CD4-positive, alpha-beta memory T cell (primary cell): ENCODE measurements around the gene CDHR5. TPM values are rescaled to one million over a fixed set of nuclear protein-coding genes. Genes with fewer than 3 reads are reported as not detected.

Experiments
- CTCF ChIA-PET: fragments of 350-600 bp; sonication (Branson Sonifier 250); formaldehyde crosslinking; loops from one replicate; lab custom pipeline; 2021; ENCODE audit warnings: inconsistent platforms; ENCODE audit not compliant: partially characterized antibody; lab: Charles Lee
- POLR2A ChIA-PET: fragments of 350-600 bp; sonication (Branson Sonifier 250); formaldehyde crosslinking; loops from one replicate; lab custom pipeline; 2021; ENCODE audit not compliant: partially characterized antibody; lab: Charles Lee
- DNase-seq, 5 donors: peaks; one replicate each; pipeline versions ENCODE4 v3.0.0 to v3.0.0-alpha.2; 2020 to 2022; ENCODE audit warnings: mixed read lengths in 1 of 5
- H3K27ac ChIP-seq: one replicate; pipeline ENCODE4 v1.7.0; 2013; ENCODE audit warnings: low read depth, low read length
- H3K27me3 ChIP-seq: 2 replicates; pipeline ENCODE4 v1.7.0; 2013; ENCODE audit warnings: mild to moderate bottlenecking, low read length, moderate library complexity; ENCODE audit not compliant: insufficient read depth
- H3K36me3 ChIP-seq: 2 replicates; pipeline ENCODE4 v1.7.0; 2013; ENCODE audit warnings: mild to moderate bottlenecking, low read length, moderate library complexity; ENCODE audit not compliant: insufficient read depth
- H3K4me1 ChIP-seq: 2 replicates; pipeline ENCODE4 v1.7.0; 2013; ENCODE audit warnings: mild to moderate bottlenecking, low read length, moderate library complexity; ENCODE audit not compliant: insufficient read depth
- H3K4me3 ChIP-seq, 2 donors: one replicate each; pipeline ENCODE4 v1.7.0; 2013; ENCODE audit warnings: low read length in 2 of 2, mild to moderate bottlenecking in 1 of 2
- H3K9me3 ChIP-seq, 2 donors: one replicate each; pipeline ENCODE4 v1.7.0; 2013; ENCODE audit warnings: low read length in 2 of 2, control low read depth in 1 of 2; ENCODE audit not compliant: control insufficient read depth in 1 of 2
- H3K27ac Mint-ChIP-seq, 7 donors: one replicate each; pipeline ENCODE4 v1.8.0; 2020 to 2021; ENCODE audit warnings: mixed read lengths in 7 of 7, mild to moderate bottlenecking in 6 of 7, inconsistent platforms in 3 of 7, moderate library complexity in 3 of 7
- H3K27me3 Mint-ChIP-seq, 2 donors: one replicate each; pipeline ENCODE4 v1.8.0; 2020 to 2021; ENCODE audit warnings: mixed read lengths in 2 of 2
- H3K36me3 Mint-ChIP-seq, 2 donors: one replicate each; pipeline ENCODE4 v1.8.0; 2020 to 2021; ENCODE audit warnings: mixed read lengths in 2 of 2, inconsistent platforms in 1 of 2, mild to moderate bottlenecking in 1 of 2
- H3K4me1 Mint-ChIP-seq, 4 donors: one replicate each; pipeline ENCODE4 v1.8.0; 2020 to 2021; ENCODE audit warnings: mixed read lengths in 4 of 4, mild to moderate bottlenecking in 1 of 4
- H3K4me3 Mint-ChIP-seq, 8 donors: one replicate each; pipeline ENCODE4 v1.8.0; 2020 to 2021; ENCODE audit warnings: mixed read lengths in 8 of 8, mild to moderate bottlenecking in 7 of 8, moderate library complexity in 6 of 8, inconsistent platforms in 3 of 8
- H3K9me3 Mint-ChIP-seq, 8 donors: one replicate each; pipeline ENCODE4 v1.8.0; 2020 to 2021; ENCODE audit warnings: mixed read lengths in 8 of 8, mild to moderate bottlenecking in 5 of 8, inconsistent platforms in 3 of 8, moderate library complexity in 1 of 8
- intact Hi-C: fragments of 100-400 bp; cut with micrococcal nuclease; formaldehyde crosslinking; loops from one replicate; pipeline ENCODE4 v1.15.1; 2023
- polyA plus RNA-seq, 2 donors: library from polyadenylated mRNA; unstranded; fragments of 300-500 nt; fragmentation: Illumina TruSeq; gene quantifications; one replicate each; pipeline ENCODE4 v1.2.3, GENCODE V29; 2021
- total RNA-seq, 2 experiments: library from RNA; stranded (reverse); gene quantifications; one replicate each; pipeline ENCODE4 v1.2.3, GENCODE V29; 2021

CDHR5 gene
- total and polyA plus RNA-seq, 4 experiments from 2014 or later, result not detected

DNA sequence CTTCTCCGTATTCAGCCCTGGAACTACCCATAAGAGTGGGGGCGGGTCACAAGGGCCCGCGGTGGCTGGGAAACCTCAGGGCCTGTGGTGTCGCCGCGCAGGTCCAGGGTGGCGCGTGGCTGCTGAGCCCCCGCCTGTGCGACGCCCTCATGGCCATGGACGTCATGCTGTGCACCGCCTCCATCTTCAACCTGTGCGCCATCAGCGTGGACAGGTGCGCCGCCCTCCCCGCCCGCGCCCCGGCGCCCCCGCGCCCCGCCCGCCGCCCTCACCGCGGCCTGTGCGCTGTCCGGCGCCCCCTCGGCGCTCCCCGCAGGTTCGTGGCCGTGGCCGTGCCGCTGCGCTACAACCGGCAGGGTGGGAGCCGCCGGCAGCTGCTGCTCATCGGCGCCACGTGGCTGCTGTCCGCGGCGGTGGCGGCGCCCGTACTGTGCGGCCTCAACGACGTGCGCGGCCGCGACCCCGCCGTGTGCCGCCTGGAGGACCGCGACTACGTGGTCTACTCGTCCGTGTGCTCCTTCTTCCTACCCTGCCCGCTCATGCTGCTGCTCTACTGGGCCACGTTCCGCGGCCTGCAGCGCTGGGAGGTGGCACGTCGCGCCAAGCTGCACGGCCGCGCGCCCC, 14.7 kb upstream of the CDHR5 start:
- intact Hi-C loops, result no loop called here
- ChIA-PET POLR2A (interaction anchor here (0.5 to 1.1 kb wide), 2 partner anchors 9 to 23 kb away, joined by 3 to 4 read pairs; no protein-coding TSS in a partner anchor), CTCF (no interaction called here)

GRCh38 chr11:638631-639331, 14.0 kb upstream of the CDHR5 start:
- intact Hi-C loops, result no loop called here

More for the DNA sequence above, 14.7 kb upstream of the CDHR5 start:
- Histone ChIP-seq H3K27me3 (peaks cover 16% of the 10 kb centered on the region), H3K9me3 (no peaks in the 10 kb centered on the region), H3K36me3 (no peaks in the 10 kb centered on the region), H3K4me3 (no peak overlapping the region), H3K27ac (no peak overlapping the region), H3K4me1 (no peaks in the 10 kb centered on the region)
- Mint-ChIP-seq H3K9me3 (peaks cover 0 to 1% (median 0%) of the 10 kb centered on the region in 8 donors), H3K4me3 (no peak overlapping the region), H3K4me1 (peaks cover 0 to 22% (median 1%) of the 10 kb centered on the region in 4 donors), H3K36me3 (no peaks in the 10 kb centered on the region), H3K27ac (no peak overlapping the region), H3K27me3 (peaks cover 11 to 14% of the 10 kb centered on the region in 2 donors)
- DNase-seq, result no peak

GRCh38 chr11:637593-638521, 13.1 kb upstream of the CDHR5 start:
- CTCF ChIA-PET, result no interaction called here
- peaks cover 16% of the 10 kb centered on the region for H3K27me3 ChIP-seq

More at GRCh38 chr11:638631-639331, 14.0 kb upstream of the CDHR5 start:
- H3K36me3 Mint-ChIP-seq, result no peaks in the 10 kb centered on the region
- peaks cover 0 to 2% (median 0%) of the 10 kb centered on the region in 8 donors for H3K9me3 Mint-ChIP-seq
- no peak for DNase-seq
- no peak overlapping the region for H3K4me3 ChIP-seq
- POLR2A ChIA-PET, result interaction anchor here (1.1 kb wide), 1 partner anchor 9 kb away, joined by 4 read pairs; no protein-coding TSS in a partner anchor
- no peaks in the 10 kb centered on the region for H3K36me3 ChIP-seq
- H3K27ac Mint-ChIP-seq, result peak overlapping the region in 1 of 7 donors; percentile 15
- no peaks in the 10 kb centered on the region for H3K4me1 ChIP-seq
- H3K4me1 Mint-ChIP-seq, result peaks cover 0 to 22% (median 1%) of the 10 kb centered on the region in 4 donors
- H3K9me3 ChIP-seq, result no peaks in the 10 kb centered on the region
- no peak overlapping the region for H3K27ac ChIP-seq
- CTCF ChIA-PET, result no interaction called here
- peak overlapping the region in 5 of 8 donors; percentile 9 to 44 (median 33) for H3K4me3 Mint-ChIP-seq
- H3K27me3 ChIP-seq, result peaks cover 16% of the 10 kb centered on the region
- peaks cover 11 to 14% of the 10 kb centered on the region in 2 donors for H3K27me3 Mint-ChIP-seq

GRCh38 chr11:637333-637592, 12.5 kb upstream of the CDHR5 start:
- ChIA-PET CTCF (no interaction called here), POLR2A (no interaction called here)
- Mint-ChIP-seq H3K36me3 (no peaks in the 10 kb centered on the region), H3K4me3 (peak overlapping the region in 4 of 8 donors; percentile 22 to 53 (median 36)), H3K27ac (no peak overlapping the region), H3K4me1 (peaks cover 0 to 22% (median 1%) of the 10 kb centered on the region in 4 donors), H3K9me3 (peaks cover 0 to 2% (median 0%) of the 10 kb centered on the region in 8 donors), H3K27me3 (peaks cover 11 to 14% of the 10 kb centered on the region in 2 donors)
- Histone ChIP-seq H3K27me3 (peaks cover 16% of the 10 kb centered on the region), H3K4me1 (no peaks in the 10 kb centered on the region), H3K36me3 (no peaks in the 10 kb centered on the region), H3K9me3 (no peaks in the 10 kb centered on the region), H3K4me3 (no peak overlapping the region), H3K27ac (no peak overlapping the region)
- intact Hi-C loops, result no loop called here
- no peak for DNase-seq

More at GRCh38 chr11:637593-638521, 13.1 kb upstream of the CDHR5 start:
- peaks cover 0 to 2% (median 0%) of the 10 kb centered on the region in 8 donors for H3K9me3 Mint-ChIP-seq
- no peak overlapping the region for H3K27ac ChIP-seq
- H3K27me3 Mint-ChIP-seq, result peaks cover 11 to 14% of the 10 kb centered on the region in 2 donors
- no peaks in the 10 kb centered on the region for H3K36me3 ChIP-seq
- peaks cover 0 to 22% (median 1%) of the 10 kb centered on the region in 4 donors for H3K4me1 Mint-ChIP-seq
- no peaks in the 10 kb centered on the region for H3K9me3 ChIP-seq
- POLR2A ChIA-PET, result no interaction called here
- H3K4me3 ChIP-seq, result no peak overlapping the region
- peak overlapping the region in 1 of 7 donors; percentile 61 for H3K27ac Mint-ChIP-seq
- no peaks in the 10 kb centered on the region for H3K4me1 ChIP-seq
- intact Hi-C loops, result no loop called here
- peak overlapping the region in 4 of 8 donors; percentile 22 to 53 (median 36) for H3K4me3 Mint-ChIP-seq
- H3K36me3 Mint-ChIP-seq, result no peaks in the 10 kb centered on the region
- DNase-seq, result no peak

DNA sequence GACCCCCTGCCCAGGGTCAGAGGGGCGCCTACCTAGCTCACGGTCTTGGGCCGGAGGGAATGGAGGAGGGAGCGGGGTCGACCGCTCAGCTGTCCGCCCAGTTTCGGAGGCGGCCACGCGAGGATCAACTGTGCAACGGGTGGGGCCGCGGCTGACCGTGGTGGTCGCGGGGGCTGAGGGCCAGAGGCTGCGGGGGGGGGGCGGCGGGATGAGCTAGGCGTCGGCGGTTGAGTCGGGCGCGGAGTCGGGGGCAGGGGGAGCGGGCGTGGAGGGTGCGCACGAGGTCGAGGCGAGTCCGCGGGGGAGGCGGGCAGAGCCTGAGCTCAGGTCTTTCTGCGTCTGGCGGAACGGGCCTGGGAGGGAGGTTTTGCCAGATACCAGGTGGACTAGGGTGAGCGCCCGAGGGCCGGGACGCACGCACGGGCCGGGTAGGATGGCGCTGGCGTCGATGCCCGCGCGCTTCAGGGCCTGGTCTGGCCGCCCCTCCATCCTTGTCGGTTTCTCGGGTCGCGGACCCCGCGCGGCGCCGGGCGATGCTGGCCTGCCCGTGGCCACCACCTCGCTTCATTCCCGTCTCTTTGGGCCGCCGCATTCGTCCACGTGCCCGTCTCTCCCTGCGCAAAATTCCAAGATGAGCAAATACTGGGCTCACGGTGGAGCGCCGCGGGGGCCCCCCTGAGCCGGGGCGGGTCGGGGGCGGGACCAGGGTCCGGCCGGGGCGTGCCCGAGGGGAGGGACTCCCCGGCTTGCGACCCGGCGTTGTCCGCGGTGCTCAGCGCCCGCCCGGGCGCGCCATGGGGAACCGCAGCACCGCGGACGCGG, 12.0 kb upstream of the CDHR5 start, which contains the start of gene DRD4:
Gene DRD4 (plus strand): TSS at position 759 of the 822 bp plus-strand sequence. CDS start 36 bp downstream, at position 795.
- Mint-ChIP-seq H3K4me1 (peaks cover 0 to 22% (median 1%) of the 10 kb centered on the region in 4 donors), H3K27ac (peak within 1 kb of the TSS in 1 of 7 donors; percentile 61), H3K36me3 (no peaks in the 10 kb centered on the region), H3K27me3 (peaks cover 11 to 14% of the 10 kb centered on the region in 2 donors), H3K9me3 (peaks cover 0 to 2% (median 0%) of the 10 kb centered on the region in 8 donors), H3K4me3 (peak within 1 kb of the TSS in 5 of 8 donors; percentile 22 to 53 (median 46))
- no peak within 1 kb of the TSS for H3K4me3 ChIP-seq
- H3K27ac ChIP-seq, result no peak within 1 kb of the TSS
- ChIA-PET CTCF (no interaction called here), POLR2A (no interaction called here)
- DNase-seq, result no peak
- intact Hi-C loops, result no loop called here
- H3K36me3 ChIP-seq, result no peaks in the 10 kb centered on the region
- H3K4me1 ChIP-seq, result no peaks in the 10 kb centered on the region
- H3K27me3 ChIP-seq, result peaks cover 16% of the 10 kb centered on the region
- no peaks in the 10 kb centered on the region for H3K9me3 ChIP-seq

- Histone ChIP-seq H3K27ac (no peak overlapping the region), H3K27me3 (peaks cover 16% of the 10 kb centered on the region), H3K9me3 (no peaks in the 10 kb centered on the region), H3K36me3 (no peaks in the 10 kb centered on the region), H3K4me1 (no peaks in the 10 kb centered on the region), H3K4me3 (no peak overlapping the region)
- peaks cover 0 to 22% (median 1%) of the 10 kb centered on the region in 4 donors for H3K4me1 Mint-ChIP-seq
- H3K36me3 Mint-ChIP-seq, result no peaks in the 10 kb centered on the region
- intact Hi-C loops, result no loop called here
- H3K27ac Mint-ChIP-seq, result no peak overlapping the region
- peak overlapping the region in 3 of 8 donors; percentile 20 to 46 (median 26) for H3K4me3 Mint-ChIP-seq
- peaks cover 11 to 14% of the 10 kb centered on the region in 2 donors for H3K27me3 Mint-ChIP-seq
- DNase-seq, result no peak
- POLR2A ChIA-PET, result no interaction called here
- CTCF ChIA-PET, result no interaction called here
- peaks cover 0 to 2% (median 0%) of the 10 kb centered on the region in 8 donors for H3K9me3 Mint-ChIP-seq
Observed at GRCh38 chr11:635945-636510, 11.3 kb upstream of the CDHR5 start.
